SK-N-SH (cell line): ENCODE measurements around the gene PTGDS. TPM values are rescaled to one million over a fixed set of nuclear protein-coding genes. Genes with fewer than 3 reads are reported as not detected.

Experiments used
- CTCF ChIA-PET: fragments of 300-600, 350-600 bp; formaldehyde crosslinking; extraction: SDS; loops from one replicate; lab custom pipeline; 2021; lab: Yijun Ruan, JAX
- POLR2A ChIA-PET: fragments of 350-600 bp; sonication (Branson Sonifier 250); formaldehyde crosslinking; extraction: SDS; loops from one replicate; lab custom pipeline; 2020; ENCODE audit warnings: antibody characterized with exemption, inconsistent platforms; lab: Yijun Ruan, JAX
- DNase-seq: peaks from one replicate; pipeline ENCODE4 v3.0.0; 2012
- H2AFZ ChIP-seq: fragments of 200-600 bp; sonication (generic); 2 replicates; pipeline ENCODE4 v1.8.1; 2016; ENCODE audit warnings: antibody characterized with exemption, mild to moderate bottlenecking, low read depth
- H3F3A ChIP-seq: fragments of 200-600 bp; sonication (generic); replicated peaks from 2 replicates; pipeline ENCODE3; 2016; ENCODE audit warnings: antibody characterized with exemption, mild to moderate bottlenecking; ENCODE audit not compliant: insufficient read depth
- H3K27ac ChIP-seq, 2 experiments: fragments of 200-500 bp in 1 of 2; fragments of 200-600 bp in 1 of 2; sonication (Bioruptor generic) in 1 of 2; sonication (generic), shearing (Covaris generic) in 1 of 2; 2 replicates each; pipeline versions ENCODE4 v1.5.1 to v1.6.1; 2014 to 2016; ENCODE audit warnings: low read depth in 2 of 2, inconsistent platforms in 1 of 2, low read length in 1 of 2, mild to moderate bottlenecking in 1 of 2, mixed read lengths in 1 of 2
- H3K27me3 ChIP-seq: fragments of 200-600 bp; sonication (generic), shearing (Covaris generic); 2 replicates; pipeline ENCODE4 v1.6.1; 2016; ENCODE audit warnings: mixed run types; ENCODE audit not compliant: insufficient read depth
- H3K36me3 ChIP-seq, 2 experiments: fragments of 200-500 bp in 1 of 2; fragments of 200-600 bp in 1 of 2; sonication (Bioruptor generic) in 1 of 2; sonication (generic) in 1 of 2; replicated peaks in 1 of 2; 2 replicates each; pipeline versions ENCODE3 to v1.5.1; 2014 to 2016; ENCODE audit warnings: low read length in 1 of 2, mild to moderate bottlenecking in 1 of 2; ENCODE audit not compliant: insufficient read depth in 2 of 2, control insufficient read depth in 1 of 2
- H3K4me1 ChIP-seq, 2 experiments: fragments of 200-500 bp in 1 of 2; fragments of 200-600 bp in 1 of 2; sonication (Bioruptor generic) in 1 of 2; sonication (generic), shearing (Covaris generic) in 1 of 2; 2 replicates each; pipeline versions ENCODE4 v1.5.1 to v1.6.1; 2014 to 2016; ENCODE audit warnings: low read depth in 1 of 2, low read length in 1 of 2, mixed run types in 1 of 2; ENCODE audit not compliant: insufficient read depth in 2 of 2, control insufficient read depth in 1 of 2
- H3K4me2 ChIP-seq: fragments of 200-600 bp; sonication (generic), shearing (Covaris generic); 2 replicates; pipeline ENCODE4 v1.6.1; 2017; ENCODE audit warnings: mixed run types
- H3K4me3 ChIP-seq, 2 experiments: fragments of 200-500 bp in 1 of 2; fragments of 200-600 bp in 1 of 2; sonication (Bioruptor generic) in 1 of 2; sonication (generic), shearing (Covaris generic) in 1 of 2; 2 replicates each; pipeline versions ENCODE4 v1.5.1 to v1.8.1; 2014 to 2016; ENCODE audit warnings: low read depth in 2 of 2, inconsistent platforms in 1 of 2, low read length in 1 of 2, mild to moderate bottlenecking in 1 of 2, mixed read lengths in 1 of 2, moderate library complexity in 1 of 2
- H3K79me2 ChIP-seq: fragments of 200-600 bp; sonication (generic); 2 replicates; pipeline ENCODE4 v1.8.1; 2017; ENCODE audit warnings: mild to moderate bottlenecking; ENCODE audit not compliant: insufficient read depth
- H3K9ac ChIP-seq: fragments of 200-600 bp; sonication (generic); 2 replicates; pipeline ENCODE4 v1.6.1; 2017; ENCODE audit warnings: mixed run types
- H3K9me2 ChIP-seq: fragments of 200-600 bp; sonication (generic); 2 replicates; pipeline ENCODE4 v1.6.1; 2017; ENCODE audit warnings: mixed run types
- H3K9me3 ChIP-seq: fragments of 200-600 bp; sonication (generic); 2 replicates; pipeline ENCODE4 v1.6.1; 2017; ENCODE audit warnings: mixed run types, mild to moderate bottlenecking, moderate library complexity
- H4K20me1 ChIP-seq: fragments of 200-600 bp; sonication (generic); 2 replicates; pipeline ENCODE4 v1.6.1; 2017; ENCODE audit warnings: mild to moderate bottlenecking, mixed run types; ENCODE audit not compliant: insufficient read depth
- EZH2phosphoT487 ChIP-seq: fragments of 200-600 bp; sonication (generic); IDR thresholded peaks from 2 replicates; pipeline ENCODE4 v1.6.1; 2017; ENCODE audit warnings: low read depth, mixed run types, mild to moderate bottlenecking, antibody characterized with exemption, moderate library complexity, borderline replicate concordance
- GATA2 ChIP-seq: sonication (generic); formaldehyde crosslinking; IDR thresholded peaks from 2 replicates; pipeline ENCODE4 v1.5.0; 2020; ENCODE audit warnings: mild to moderate bottlenecking, missing genetic modification reagents
- JUND ChIP-seq: IDR thresholded peaks from 2 replicates; pipeline ENCODE4 v1.4.0; 2012
- MXI1 ChIP-seq: IDR thresholded peaks from 2 replicates; pipeline ENCODE4 v1.6.1; 2012; ENCODE audit warnings: mild to moderate bottlenecking, low read depth, low read length, improper control_type of control experiment
- RAD21 ChIP-seq: IDR thresholded peaks from 2 replicates; pipeline ENCODE4 v1.6.1; 2012; ENCODE audit warnings: mild to moderate bottlenecking, low read length
- RXRA ChIP-seq: IDR thresholded peaks from 2 replicates; pipeline ENCODE4 v1.4.0; 2012; ENCODE audit warnings: low read depth, mild to moderate bottlenecking, borderline replicate concordance
- SIN3A ChIP-seq: IDR thresholded peaks from 2 replicates; pipeline ENCODE4 v1.6.1; 2012; ENCODE audit warnings: low read depth, mild to moderate bottlenecking, low read length, moderate library complexity, borderline replicate concordance
- TAF1 ChIP-seq: IDR thresholded peaks from 2 replicates; pipeline ENCODE4 v1.6.1; 2012; ENCODE audit warnings: low read depth, mild to moderate bottlenecking, low read length, moderate library complexity, borderline replicate concordance
- WGBS: methylation state at CpG from one replicate; pipeline ENCODE4 v1.1.6; 2017; ENCODE audit warnings: low lambda C conversion rate; 5-methylcytosine and 5-hydroxymethylcytosine counted together
- polyA plus RNA-seq, 3 experiments: library from polyadenylated mRNA; depleted of rRNA; stranded (reverse); fragments of >200 nt; gene quantifications; 2 replicates each; pipeline ENCODE4 v1.2.3, GENCODE V29; 2012

Gene PTGDS
- polyA plus RNA-seq, 1 of the 3 experiments (the other 2 are of a cell fraction), result not detected

GRCh38 chr9:136943291-136944211, 33.8 kb upstream of the PTGDS start:
- CTCF ChIA-PET, result interaction anchor here (0.6 to 13.2 kb wide), 22 partner anchors 14 to 505 kb away, joined by 3 to 350 read pairs (median 4); partner anchors contain the start of genes ABCA2, AJM1, CLIC3 and FUT7
- Histone ChIP-seq H3K4me2 (peak overlapping the region; percentile 96), H3K36me3 (peaks cover 10 to 38% of the 10 kb centered on the region in 2 experiments), H3K9me3 (no peaks in the 10 kb centered on the region), H2AFZ (no peak overlapping the region), H4K20me1 (peaks cover 13% of the 10 kb centered on the region), H3K27me3 (no peaks in the 10 kb centered on the region), H3K79me2 (peaks cover 28% of the 10 kb centered on the region), H3K9me2 (no peaks in the 10 kb centered on the region), H3K4me1 (peaks cover 0 to 17% of the 10 kb centered on the region in 2 experiments; a peak in 1 of 4 replicates), H3K27ac (peak overlapping the region; percentile 22 to 86; a peak in 3 of 4 replicates), H3F3A (peaks cover 6% of the 10 kb centered on the region), H3K4me3 (peak overlapping the region; percentile 77 to 94), H3K9ac (peak overlapping the region; percentile 80)
- POLR2A ChIA-PET, result interaction anchor here (0.6 to 1.2 kb wide), 3 partner anchors 49 to 58 kb away, joined by 3 to 4 read pairs (median 3); partner anchors contain the start of genes CLIC3 and PAXX
- TF ChIP-seq JUND (no peak), MXI1 (peak; percentile 63), EZH2phosphoT487 (no peak), RXRA (no peak), SIN3A (peak; percentile 7; the same call in 1 of the 2 replicates)
- WGBS, result 30% methylated on average over 4 of the region's 61 CpGs
- peak; percentile 79 for DNase-seq

GRCh38 chr9:136944212-136944518, 33.1 kb upstream of the PTGDS start:
- H3K4me2 ChIP-seq, result peak overlapping the region; percentile 96
- peaks cover 0 to 18% of the 10 kb centered on the region in 2 experiments; a peak in 1 of 4 replicates for H3K4me1 ChIP-seq
- no peaks in the 10 kb centered on the region for H3K27me3 ChIP-seq
- no peak overlapping the region for H2AFZ ChIP-seq
- peaks cover 28% of the 10 kb centered on the region for H3K79me2 ChIP-seq
- TF ChIP-seq EZH2phosphoT487, result no peak
- no peak for TF ChIP-seq GATA2
- TF ChIP-seq RAD21, result no peak
- TF ChIP-seq TAF1, result no peak
- peak overlapping the region; percentile 77 to 94 for H3K4me3 ChIP-seq
- 0% methylated on average over 6 of the region's 45 CpGs for WGBS
- peaks cover 13% of the 10 kb centered on the region for H4K20me1 ChIP-seq
- no peaks in the 10 kb centered on the region for H3K9me3 ChIP-seq
- DNase-seq, result peak; percentile 90
- peaks cover 2% of the 10 kb centered on the region for H3F3A ChIP-seq
- ChIA-PET POLR2A (interaction anchor here (1.2 kb wide), 2 partner anchors 48 to 52 kb away, joined by 3 to 4 read pairs; partner anchors contain the start of genes CLIC3 and PAXX), CTCF (interaction anchor here (0.6 to 13.2 kb wide), 21 partner anchors 11 to 505 kb away, joined by 3 to 350 read pairs (median 4); partner anchors contain the start of genes ABCA2, AJM1, CLIC3 and FUT7)
- no peaks in the 10 kb centered on the region for H3K9me2 ChIP-seq
- peak overlapping the region; percentile 80 for H3K9ac ChIP-seq
- peaks cover 6 to 38% of the 10 kb centered on the region in 2 experiments for H3K36me3 ChIP-seq
- H3K27ac ChIP-seq, result peak overlapping the region; percentile 22 to 86; a peak in 3 of 4 replicates
